Astrocyte (in vitro differentiated cells and primary cell): Measurements from ENCODE around the gene PHKA1.

Experiments used
- CTCF ChIP-seq: IDR thresholded peaks from 2 replicates; pipeline ENCODE4 v1.5.1; 2011; ENCODE audit warnings: low read depth, mild to moderate bottlenecking, inconsistent platforms, low read length, moderate library complexity; ENCODE audit not compliant: insufficient read depth
- EZH2 ChIP-seq: IDR thresholded peaks from 2 replicates; pipeline ENCODE4 v1.6.1; 2012; ENCODE audit warnings: mild to moderate bottlenecking, low read length, inconsistent platforms; ENCODE audit not compliant: insufficient read depth

GRCh38 chrX:72532366-72532765 lies 181.7 kb downstream of the PHKA1 start:
- TF ChIP-seq EZH2 (no peak), CTCF (no peak)
